Peyer's patch (tissue), 4 donors: Measurements from ENCODE around the gene CDC73.

Experiments used
- POLR2A ChIP-seq, 2 donors: fragments of 450-650 bp; IDR thresholded peaks; one replicate each; pipeline ENCODE4 v1.5.1; 2017; ENCODE audit warnings: antibody characterized with exemption in 2 of 2, mild to moderate bottlenecking in 2 of 2, moderate library complexity in 2 of 2
- TF ChIP-seq, protein P1 (sequence below), 6 experiments: fragments of 450-650 bp in 4 of 6; fragments of 200-600 bp in 2 of 6; sonication (generic) in 1 of 6; IDR thresholded peaks; one replicate each; pipeline ENCODE4 v1.5.1; 2017 to 2019; ENCODE audit warnings: antibody characterized with exemption in 6 of 6, mild to moderate bottlenecking in 3 of 6, moderate library complexity in 1 of 6

DNA sequence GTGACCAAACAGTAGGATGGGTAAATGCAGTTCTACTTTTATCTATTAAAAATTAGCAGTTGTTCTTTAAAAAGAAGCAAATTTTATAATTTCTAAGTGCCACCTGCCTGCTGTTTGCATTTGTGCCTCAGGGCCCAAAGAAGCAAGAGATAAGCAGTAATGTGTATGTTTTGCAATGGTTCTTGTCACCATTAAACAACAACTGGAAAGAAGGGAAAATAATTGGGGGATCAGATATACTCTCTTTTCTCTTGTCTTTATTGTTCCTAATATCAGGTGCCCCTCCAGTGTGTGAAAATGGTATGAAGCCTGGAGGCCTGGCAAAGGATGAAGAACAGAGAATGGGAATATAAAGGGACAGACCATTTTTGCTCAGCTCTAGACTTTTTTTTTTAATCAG lies 55.0 kb downstream of the CDC73 start:
- TF ChIP-seq, protein P1, sequence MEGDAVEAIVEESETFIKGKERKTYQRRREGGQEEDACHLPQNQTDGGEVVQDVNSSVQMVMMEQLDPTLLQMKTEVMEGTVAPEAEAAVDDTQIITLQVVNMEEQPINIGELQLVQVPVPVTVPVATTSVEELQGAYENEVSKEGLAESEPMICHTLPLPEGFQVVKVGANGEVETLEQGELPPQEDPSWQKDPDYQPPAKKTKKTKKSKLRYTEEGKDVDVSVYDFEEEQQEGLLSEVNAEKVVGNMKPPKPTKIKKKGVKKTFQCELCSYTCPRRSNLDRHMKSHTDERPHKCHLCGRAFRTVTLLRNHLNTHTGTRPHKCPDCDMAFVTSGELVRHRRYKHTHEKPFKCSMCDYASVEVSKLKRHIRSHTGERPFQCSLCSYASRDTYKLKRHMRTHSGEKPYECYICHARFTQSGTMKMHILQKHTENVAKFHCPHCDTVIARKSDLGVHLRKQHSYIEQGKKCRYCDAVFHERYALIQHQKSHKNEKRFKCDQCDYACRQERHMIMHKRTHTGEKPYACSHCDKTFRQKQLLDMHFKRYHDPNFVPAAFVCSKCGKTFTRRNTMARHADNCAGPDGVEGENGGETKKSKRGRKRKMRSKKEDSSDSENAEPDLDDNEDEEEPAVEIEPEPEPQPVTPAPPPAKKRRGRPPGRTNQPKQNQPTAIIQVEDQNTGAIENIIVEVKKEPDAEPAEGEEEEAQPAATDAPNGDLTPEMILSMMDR (IDR thresholded peaks at IDR 0.05): no peak
- no peak for TF ChIP-seq POLR2A (IDR thresholded peaks at IDR 0.05)
